Ascending aorta (tissue), 2 donors: ENCODE measurements around the gene GABBR2. TPM values are rescaled to one million over a fixed set of nuclear protein-coding genes. Genes with fewer than 3 reads are reported as not detected.

ENCODE experiments used
- DNase-seq, 2 donors: peaks; one replicate each; pipeline ENCODE4 v3.0.0-alpha.2; 2019; ENCODE audit warnings: low spot score in 2 of 2
- H3K27ac ChIP-seq, 2 donors: fragments of 200-600 bp; sonication (generic); one replicate each; pipeline ENCODE4 v1.5.1; 2016 to 2017; ENCODE audit warnings: mild to moderate bottlenecking in 1 of 2
- H3K27me3 ChIP-seq: fragments of 200-600 bp; sonication (generic); one replicate; pipeline ENCODE4 v1.5.1; 2017
- H3K36me3 ChIP-seq, 2 donors: fragments of 200-600 bp; sonication (generic); one replicate each; pipeline ENCODE4 v1.5.1; 2016
- H3K4me1 ChIP-seq, 2 donors: fragments of 200-600 bp; sonication (generic); one replicate each; pipeline ENCODE4 v1.5.1; 2016 to 2017; ENCODE audit warnings: mild to moderate bottlenecking in 1 of 2
- H3K4me3 ChIP-seq, 2 donors: fragments of 200-600 bp; sonication (generic); one replicate each; pipeline ENCODE4 v1.5.1; 2016 to 2017; ENCODE audit warnings: mild to moderate bottlenecking in 1 of 2
- H3K9me3 ChIP-seq, 2 donors: fragments of 200-600 bp; sonication (generic); one replicate each; pipeline ENCODE4 v1.5.1; 2016
- CTCF ChIP-seq, 3 experiments: fragments of 200-600 bp in 2 of 3; fragments of 450-650 bp in 1 of 3; sonication (generic) in 2 of 3; IDR thresholded peaks; one replicate each; pipeline ENCODE4 v1.5.1; 2016 to 2019; ENCODE audit warnings: antibody characterized with exemption in 3 of 3, mild to moderate bottlenecking in 1 of 3, moderate library complexity in 1 of 3
- intact Hi-C: fragments of 100-400 bp; cut with DNase I; formaldehyde crosslinking; loops from one replicate; pipeline ENCODE4 v1.15.1; 2023
- total RNA-seq: library from RNA; depleted of rRNA; stranded (reverse); fragments of >200 nt; gene quantifications from one replicate; pipeline ENCODE4 v1.1.0, GENCODE V29; 2016

The GABBR2 gene
- total RNA-seq, 1 donor from 2014 or later: not detected

- Histone ChIP-seq H3K9me3 (peaks cover 4 to 17% of the 10 kb centered on the region in 2 donors), H3K27me3 (no peaks in the 10 kb centered on the region), H3K27ac (no peak overlapping the region), H3K4me1 (no peaks in the 10 kb centered on the region), H3K4me3 (no peak overlapping the region), H3K36me3 (no peaks in the 10 kb centered on the region)
- no peak for TF ChIP-seq CTCF (IDR thresholded peaks at IDR 0.05)
- no peak for DNase-seq
- intact Hi-C loops: no loop called here
Measured at GRCh38 chr9:98457726-98458370, 250.9 kb downstream of the GABBR2 start.

GRCh38 chr9:98456156-98456613 is 252.6 kb downstream of the GABBR2 start:
- TF ChIP-seq CTCF (IDR thresholded peaks at IDR 0.05): no peak
- no peaks in the 10 kb centered on the region for H3K4me1 ChIP-seq
- H3K27me3 ChIP-seq: no peaks in the 10 kb centered on the region
- DNase-seq: no peak
- H3K9me3 ChIP-seq: peaks cover 4 to 12% of the 10 kb centered on the region in 2 donors
- no peak overlapping the region for H3K27ac ChIP-seq
- no peak overlapping the region for H3K4me3 ChIP-seq
- intact Hi-C loops: no loop called here
- no peaks in the 10 kb centered on the region for H3K36me3 ChIP-seq

- no peak for DNase-seq
- no peak for TF ChIP-seq CTCF (IDR thresholded peaks at IDR 0.05)
- intact Hi-C loops: no loop called here
- H3K4me1 ChIP-seq: no peaks in the 10 kb centered on the region
- H3K27me3 ChIP-seq: no peaks in the 10 kb centered on the region
- H3K9me3 ChIP-seq: peaks cover 0 to 7% of the 10 kb centered on the region in 2 donors
- no peak overlapping the region for H3K4me3 ChIP-seq
- H3K36me3 ChIP-seq: no peaks in the 10 kb centered on the region
- H3K27ac ChIP-seq: no peak overlapping the region
Measured at GRCh38 chr9:98455256-98456155, 253.2 kb downstream of the GABBR2 start.

GRCh38 chr9:98453589-98454311 is 255.0 kb downstream of the GABBR2 start:
- H3K36me3 ChIP-seq: no peaks in the 10 kb centered on the region
- intact Hi-C loops: no loop called here
- H3K27ac ChIP-seq: no peak overlapping the region
- no peak overlapping the region for H3K4me3 ChIP-seq
- no peak for TF ChIP-seq CTCF (IDR thresholded peaks at IDR 0.05)
- no peaks in the 10 kb centered on the region for H3K9me3 ChIP-seq
- H3K27me3 ChIP-seq: no peaks in the 10 kb centered on the region
- no peak for DNase-seq
- H3K4me1 ChIP-seq: no peaks in the 10 kb centered on the region

- intact Hi-C loops: no loop called here
- Histone ChIP-seq H3K27me3 (no peaks in the 10 kb centered on the region), H3K36me3 (no peaks in the 10 kb centered on the region), H3K9me3 (no peaks in the 10 kb centered on the region), H3K4me1 (no peaks in the 10 kb centered on the region), H3K27ac (no peak overlapping the region), H3K4me3 (no peak overlapping the region)
- TF ChIP-seq CTCF (IDR thresholded peaks at IDR 0.05): no peak
- no peak for DNase-seq
Measured at GRCh38 chr9:98451576-98451975, 257.2 kb downstream of the GABBR2 start.
